ENCODE results near the gene PKP3.

Gene PKP3

DNA sequence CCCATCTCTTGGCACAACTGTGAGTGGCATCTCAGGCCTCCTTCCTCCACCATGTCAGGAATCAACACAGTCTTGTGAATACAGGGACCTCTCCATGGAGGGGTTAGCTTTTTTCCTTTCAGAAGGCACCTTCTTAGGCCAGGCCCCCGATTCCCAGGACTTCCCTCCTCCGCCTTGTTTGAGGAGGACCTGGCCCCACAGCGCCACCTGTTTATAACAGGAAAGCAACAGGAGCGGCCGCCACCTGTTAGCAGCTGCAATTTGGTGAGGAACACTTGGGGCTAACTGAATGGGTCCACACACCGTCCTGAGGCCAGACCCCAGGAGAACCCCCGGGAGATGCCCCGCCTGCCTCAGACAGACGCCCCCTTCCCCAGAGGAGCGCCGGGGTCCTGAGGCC, 3.8 kb upstream of the PKP3 start:
- TF ChIP-seq, protein P1, sequence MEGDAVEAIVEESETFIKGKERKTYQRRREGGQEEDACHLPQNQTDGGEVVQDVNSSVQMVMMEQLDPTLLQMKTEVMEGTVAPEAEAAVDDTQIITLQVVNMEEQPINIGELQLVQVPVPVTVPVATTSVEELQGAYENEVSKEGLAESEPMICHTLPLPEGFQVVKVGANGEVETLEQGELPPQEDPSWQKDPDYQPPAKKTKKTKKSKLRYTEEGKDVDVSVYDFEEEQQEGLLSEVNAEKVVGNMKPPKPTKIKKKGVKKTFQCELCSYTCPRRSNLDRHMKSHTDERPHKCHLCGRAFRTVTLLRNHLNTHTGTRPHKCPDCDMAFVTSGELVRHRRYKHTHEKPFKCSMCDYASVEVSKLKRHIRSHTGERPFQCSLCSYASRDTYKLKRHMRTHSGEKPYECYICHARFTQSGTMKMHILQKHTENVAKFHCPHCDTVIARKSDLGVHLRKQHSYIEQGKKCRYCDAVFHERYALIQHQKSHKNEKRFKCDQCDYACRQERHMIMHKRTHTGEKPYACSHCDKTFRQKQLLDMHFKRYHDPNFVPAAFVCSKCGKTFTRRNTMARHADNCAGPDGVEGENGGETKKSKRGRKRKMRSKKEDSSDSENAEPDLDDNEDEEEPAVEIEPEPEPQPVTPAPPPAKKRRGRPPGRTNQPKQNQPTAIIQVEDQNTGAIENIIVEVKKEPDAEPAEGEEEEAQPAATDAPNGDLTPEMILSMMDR (IDR thresholded peaks at IDR 0.05; ENCODE audit: low read depth, low read length) = no peak
- TF ChIP-seq POLR2A (IDR thresholded peaks at IDR 0.05; ENCODE audit: extremely low read depth, insufficient read length) (no peak), MYC (IDR thresholded peaks at IDR 0.05; ENCODE audit: low read depth, low read length) (no peak)
- TF ChIP-seq, protein P2, sequence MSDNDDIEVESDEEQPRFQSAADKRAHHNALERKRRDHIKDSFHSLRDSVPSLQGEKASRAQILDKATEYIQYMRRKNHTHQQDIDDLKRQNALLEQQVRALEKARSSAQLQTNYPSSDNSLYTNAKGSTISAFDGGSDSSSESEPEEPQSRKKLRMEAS (IDR thresholded peaks at IDR 0.05; ENCODE audit: low read depth, low read length) = no peak
- no peak overlapping the region for H3K4me3 ChIP-seq (ENCODE audit: low read depth, low read length)
- no peak for DNase-seq (ENCODE audit: low read depth)

DNA sequence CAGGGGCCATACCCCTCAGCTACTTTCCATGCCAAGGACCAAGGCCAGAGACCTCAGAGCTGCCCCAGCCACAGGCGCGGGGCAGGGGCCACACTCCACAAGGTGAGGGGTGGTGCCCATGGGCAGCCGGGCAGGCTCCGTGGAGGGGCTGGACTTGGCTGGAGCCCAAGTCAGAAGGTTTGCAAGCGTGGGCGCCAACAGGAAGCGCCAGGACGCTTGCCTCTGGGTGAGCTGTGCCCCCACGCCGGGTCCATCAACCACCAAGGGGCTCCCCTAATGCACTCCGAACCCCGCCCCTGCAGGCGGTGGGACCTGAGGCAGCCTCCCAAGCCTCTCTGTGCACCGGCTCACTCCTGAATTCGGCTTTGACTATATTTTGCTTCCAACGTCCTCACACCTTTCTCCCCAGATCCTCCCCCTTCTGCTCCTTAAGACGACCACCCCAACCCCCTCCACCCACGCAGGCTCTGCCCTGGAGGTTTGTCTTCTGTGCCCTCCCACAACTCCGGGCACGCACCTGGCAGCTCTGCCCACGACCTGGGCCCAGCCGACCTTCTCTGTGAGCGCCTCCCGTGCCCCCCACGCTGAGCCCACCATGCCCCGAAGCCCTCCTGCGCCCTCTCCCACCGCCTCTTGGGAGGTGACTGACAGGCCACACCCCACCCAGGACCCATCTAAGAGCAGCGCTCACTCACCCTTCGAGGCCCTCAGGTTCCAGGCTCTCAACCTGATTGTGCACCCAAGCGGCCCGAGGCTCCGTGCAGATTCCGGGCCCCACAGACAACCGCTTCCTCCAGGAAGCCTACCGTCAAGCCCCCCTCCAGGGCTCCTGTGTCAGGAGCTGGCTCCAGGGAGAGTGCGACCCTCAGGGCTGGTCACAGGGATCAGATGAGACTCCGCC, 2.6 kb upstream of the PKP3 start:
- no peak for DNase-seq (ENCODE audit: low read depth)
- no peak overlapping the region for H3K4me3 ChIP-seq (ENCODE audit: low read depth, low read length)
- TF ChIP-seq MYC (IDR thresholded peaks at IDR 0.05; ENCODE audit: low read depth, low read length) = no peak
- TF ChIP-seq, protein P2 (IDR thresholded peaks at IDR 0.05; ENCODE audit: low read depth, low read length) = no peak
- TF ChIP-seq POLR2A (IDR thresholded peaks at IDR 0.05; ENCODE audit: extremely low read depth, insufficient read length) = no peak
- TF ChIP-seq, protein P1 (IDR thresholded peaks at IDR 0.05; ENCODE audit: low read depth, low read length) = no peak

DNA sequence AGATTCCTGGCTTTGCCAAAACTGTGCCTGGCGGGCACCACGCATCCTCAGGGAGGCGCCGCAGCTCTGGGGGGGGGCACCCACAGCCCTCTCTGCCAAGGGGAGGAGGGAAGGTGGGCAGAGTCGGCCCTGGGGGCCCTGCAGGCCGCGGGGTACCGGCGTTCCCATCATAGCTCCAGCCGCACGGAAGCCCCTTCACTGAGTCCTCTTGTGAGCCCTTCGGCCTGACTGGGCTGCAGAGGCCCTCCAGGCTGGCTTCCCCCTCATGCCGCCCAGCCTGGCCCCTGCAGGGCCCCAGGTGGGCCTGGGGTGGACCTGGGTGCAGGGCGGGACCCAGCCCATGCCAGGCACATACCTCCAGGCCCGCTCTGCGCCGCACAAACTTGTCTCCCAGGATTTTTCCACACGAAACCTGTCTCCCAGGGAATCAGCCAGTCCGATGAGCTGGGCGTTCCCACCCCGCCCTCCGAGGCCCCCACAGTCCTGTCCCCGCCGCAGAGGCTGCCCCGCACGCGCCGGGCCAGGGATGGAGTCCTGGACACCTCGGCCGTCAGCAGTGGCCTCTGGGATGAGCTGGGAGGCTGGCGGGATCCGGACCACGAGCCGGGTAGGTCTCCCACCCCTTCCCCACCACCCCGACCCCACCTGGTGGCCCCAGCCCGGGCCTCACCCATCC, 1.8 kb upstream of the PKP3 start:
- no peak overlapping the region for H3K4me3 ChIP-seq (ENCODE audit: low read depth, low read length)
- TF ChIP-seq MYC (IDR thresholded peaks at IDR 0.05; ENCODE audit: low read depth, low read length) (no peak), POLR2A (IDR thresholded peaks at IDR 0.05; ENCODE audit: extremely low read depth, insufficient read length) (no peak)
- TF ChIP-seq, protein P1 (IDR thresholded peaks at IDR 0.05; ENCODE audit: low read depth, low read length) = no peak
- TF ChIP-seq, protein P2 (IDR thresholded peaks at IDR 0.05; ENCODE audit: low read depth, low read length) = no peak
- no peak for DNase-seq (ENCODE audit: low read depth)

DNA sequence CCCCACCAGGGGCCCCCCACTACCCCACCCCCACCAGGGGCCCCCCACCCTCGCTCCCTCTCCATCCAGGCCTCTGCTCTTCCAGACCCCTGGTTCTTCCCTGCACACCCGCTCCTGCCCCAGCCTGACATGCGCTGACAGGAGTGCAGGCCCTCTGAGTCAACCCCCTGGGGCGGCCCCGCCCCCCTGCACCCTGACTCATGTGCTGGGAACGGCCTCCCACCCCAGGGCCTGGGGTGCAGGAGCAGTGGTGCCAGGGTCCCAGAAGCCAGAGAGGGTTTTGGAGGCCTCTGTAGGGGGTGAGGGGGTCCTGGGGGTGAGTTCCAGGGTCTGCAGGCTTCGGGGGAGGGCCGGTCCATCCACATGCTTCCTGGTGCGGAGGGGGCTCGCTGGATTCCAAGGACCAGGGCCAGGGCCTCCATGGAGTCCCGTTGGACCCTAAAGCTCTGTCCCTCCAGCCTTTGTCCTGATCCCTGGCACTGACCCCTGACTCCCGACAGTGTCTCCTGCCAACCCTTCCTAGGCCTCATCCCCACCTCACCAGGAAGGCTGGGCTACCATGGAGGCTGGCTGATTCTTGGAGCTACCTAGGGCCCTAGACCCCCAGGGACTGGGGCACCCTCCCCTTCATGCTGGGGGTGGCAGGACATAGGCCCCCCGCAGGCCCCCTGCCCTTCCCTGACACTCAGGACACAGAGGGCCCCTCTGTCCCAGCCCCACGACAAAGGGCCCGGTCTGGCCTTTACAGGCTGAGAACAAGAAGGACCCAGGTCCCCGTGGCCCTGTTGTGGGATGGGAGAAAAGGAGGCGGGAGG, 583 bp upstream of the PKP3 start:
- DNase-seq (ENCODE audit: low read depth) = peak; percentile 62
- H3K4me3 ChIP-seq (ENCODE audit: low read depth, low read length) = no peak overlapping the region
- TF ChIP-seq POLR2A (IDR thresholded peaks at IDR 0.05; ENCODE audit: extremely low read depth, insufficient read length) (no peak), MYC (IDR thresholded peaks at IDR 0.05; ENCODE audit: low read depth, low read length) (no peak)
- TF ChIP-seq, protein P1 (IDR thresholded peaks at IDR 0.05; ENCODE audit: low read depth, low read length) = no peak
- TF ChIP-seq, protein P2 (IDR thresholded peaks at IDR 0.05; ENCODE audit: low read depth, low read length) = no peak

DNA sequence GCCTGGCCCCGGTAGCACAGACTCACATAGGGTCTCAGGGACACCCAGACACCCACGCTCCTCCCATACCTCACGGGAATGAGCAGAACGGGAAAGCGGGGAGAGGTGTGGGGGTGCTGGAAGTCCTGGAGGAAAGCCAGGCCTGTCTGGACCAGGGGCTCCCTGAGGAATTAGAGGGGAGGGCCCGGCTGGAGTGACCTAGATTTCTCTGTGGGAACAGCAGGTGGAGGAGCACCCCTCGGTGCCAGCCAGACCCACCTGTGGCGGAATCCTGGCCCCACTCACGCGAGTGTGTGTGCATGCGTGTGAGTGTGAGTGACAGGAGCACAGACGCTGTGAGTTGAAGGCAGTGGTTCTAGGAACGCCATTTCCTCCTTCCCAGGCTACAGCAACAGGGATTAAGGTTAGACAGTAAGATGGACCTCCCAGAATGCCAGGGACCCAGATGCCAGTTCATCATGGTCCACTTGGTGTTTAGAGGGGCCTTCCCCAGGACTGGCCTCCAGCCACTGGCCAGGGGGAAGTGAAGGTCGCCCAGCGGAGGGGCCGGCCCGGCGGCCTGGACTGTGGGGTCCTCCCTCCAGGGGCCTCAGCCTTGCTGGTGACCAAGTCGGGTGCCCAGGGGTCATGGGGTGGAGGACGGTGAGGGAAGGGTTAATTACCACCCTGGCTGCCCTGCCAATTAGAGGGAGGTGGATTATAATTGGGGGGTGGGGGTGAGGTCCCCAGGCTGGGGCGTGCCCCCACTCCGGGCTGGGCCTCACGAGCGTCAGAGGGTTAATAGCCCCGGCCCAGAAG, 1.0 kb downstream of the PKP3 start:
- TF ChIP-seq MYC (IDR thresholded peaks at IDR 0.05; ENCODE audit: low read depth, low read length) (no peak), POLR2A (IDR thresholded peaks at IDR 0.05; ENCODE audit: extremely low read depth, insufficient read length) (no peak)
- TF ChIP-seq, protein P1 (IDR thresholded peaks at IDR 0.05; ENCODE audit: low read depth, low read length) = no peak
- TF ChIP-seq, protein P2 (IDR thresholded peaks at IDR 0.05; ENCODE audit: low read depth, low read length) = no peak
- no peak for DNase-seq (ENCODE audit: low read depth)
- H3K4me3 ChIP-seq (ENCODE audit: low read depth, low read length) = no peak overlapping the region

Measured in NB4 (cell line).